GM23248 (cell line): ENCODE measurements around the gene RBM47.

Experiments used
- EZH2 ChIP-seq: fragments of 200-600 bp; sonication (generic); IDR thresholded peaks from 2 replicates; pipeline ENCODE4 v1.6.1; 2018; ENCODE audit warnings: antibody characterized with exemption, mild to moderate bottlenecking; ENCODE audit not compliant: insufficient read depth, poor library complexity, severe bottlenecking
- EZH2phosphoT487 ChIP-seq: fragments of 200-600 bp; sonication (generic); IDR thresholded peaks from 2 replicates; pipeline ENCODE4 v1.6.1; 2018; ENCODE audit warnings: antibody characterized with exemption, moderate library complexity, mild to moderate bottlenecking, low read depth; ENCODE audit not compliant: insufficient read depth

- TF ChIP-seq EZH2phosphoT487 (no peak), EZH2 (no peak)
These were observed 118.5 kb downstream of the RBM47 start for GRCh38 chr4:40511036-40511614.
